OCI-LY3 (cell line): Measurements from ENCODE around the gene SIGLEC14.

Source experiments
- H2AFZ ChIP-seq: fragments of 200-600, 300-600 bp; shearing (Covaris generic); 2 replicates; pipeline ENCODE4 v1.6.0; 2014; ENCODE audit warnings: antibody characterized with exemption, low read depth, low read length
- H3K27ac ChIP-seq: fragments of 200-600, 300-600 bp; sonication (generic); 2 replicates; pipeline ENCODE4 v1.5.1; 2014; ENCODE audit warnings: mild to moderate bottlenecking, low read length, moderate library complexity, mixed read lengths
- H3K27me3 ChIP-seq: fragments of 200-600, 300-600 bp; sonication (generic); 2 replicates; pipeline ENCODE4 v1.6.1; 2014; ENCODE audit warnings: low read depth, low read length, mixed read lengths
- H3K36me3 ChIP-seq: fragments of 200-600, 300-600 bp; sonication (generic); replicated peaks from 2 replicates; pipeline ENCODE3; 2014; ENCODE audit warnings: low read depth, low read length, mixed read lengths
- H3K4me1 ChIP-seq: fragments of 300-600, 200-600 bp; sonication (generic); 2 replicates; pipeline ENCODE4 v1.6.1; 2014; ENCODE audit warnings: low read length, mixed read lengths
- H3K4me2 ChIP-seq: fragments of 200-600, 300-600 bp; sonication (generic); 2 replicates; pipeline ENCODE4 v1.6.1; 2014; ENCODE audit warnings: low read length, mixed read lengths
- H3K4me3 ChIP-seq: fragments of 300-600, 200-600 bp; sonication (generic); 2 replicates; pipeline ENCODE4 v1.5.1; 2014; ENCODE audit warnings: antibody characterized with exemption, mild to moderate bottlenecking, low read length, moderate library complexity
- H3K79me2 ChIP-seq: fragments of 300-600, 200-600 bp; shearing (Covaris generic); 2 replicates; pipeline ENCODE4 v1.6.1; 2014; ENCODE audit warnings: mild to moderate bottlenecking, low read length, mixed read lengths
- H3K9ac ChIP-seq: fragments of 300-600, 200-600 bp; shearing (Covaris generic); 2 replicates; pipeline ENCODE4 v1.6.0; 2014; ENCODE audit warnings: mild to moderate bottlenecking, low read length, moderate library complexity
- H3K9me3 ChIP-seq: fragments of 200-600, 300-600 bp; shearing (Covaris generic); 2 replicates; pipeline ENCODE4 v1.6.1; 2014; ENCODE audit warnings: low read length, mixed read lengths; ENCODE audit not compliant: insufficient read depth
- H4K20me1 ChIP-seq: fragments of 200-600, 300-600 bp; sonication (generic); 2 replicates; pipeline ENCODE4 v1.6.1; 2016; ENCODE audit warnings: low read length, mixed read lengths; ENCODE audit not compliant: insufficient read depth
- CTCF ChIP-seq: fragments of 200-600, 300-600 bp; sonication (generic); IDR thresholded peaks from 2 replicates; pipeline ENCODE4 v1.5.1; 2014; ENCODE audit warnings: antibody characterized with exemption, low read length, low read depth
- EZH2phosphoT487 ChIP-seq: fragments of 200-600 bp; shearing (Covaris generic); IDR thresholded peaks from 2 replicates; pipeline ENCODE4 v1.6.1; 2018; ENCODE audit warnings: antibody characterized with exemption, mixed run types, low read depth

The SIGLEC14 gene

GRCh38 chr19:51693819-51694218 lies 47.2 kb upstream of the SIGLEC14 start:
- Histone ChIP-seq H4K20me1 (no peaks in the 10 kb centered on the region), H3K4me1 (peaks cover 8% of the 10 kb centered on the region; the same call in 1 of the 2 replicates), H3K4me2 (no peak overlapping the region), H3K79me2 (no peaks in the 10 kb centered on the region), H2AFZ (no peak overlapping the region), H3K9ac (no peak overlapping the region), H3K4me3 (no peak overlapping the region), H3K36me3 (no peaks in the 10 kb centered on the region), H3K27ac (no peak overlapping the region), H3K9me3 (no peaks in the 10 kb centered on the region), H3K27me3 (peaks cover 8% of the 10 kb centered on the region; the same call in 1 of the 2 replicates)
- TF ChIP-seq EZH2phosphoT487, result no peak
- TF ChIP-seq CTCF, result no peak

GRCh38 chr19:51693260-51693659 lies 46.6 kb upstream of the SIGLEC14 start, which contains the start of gene SPACA6:
TSS of gene SPACA6 (plus strand) at chr19:51693330. CDS start at chr19:51693527, 197 bp downstream.
- H3K27ac ChIP-seq, result no peak within 1 kb of the TSS
- peaks cover 8% of the 10 kb centered on the region; the same call in 1 of the 2 replicates for H3K27me3 ChIP-seq
- H4K20me1 ChIP-seq, result no peaks in the 10 kb centered on the region
- H3K36me3 ChIP-seq, result no peaks in the 10 kb centered on the region
- H3K9me3 ChIP-seq, result no peaks in the 10 kb centered on the region
- no peaks in the 10 kb centered on the region for H3K79me2 ChIP-seq
- no peak within 1 kb of the TSS for H2AFZ ChIP-seq
- H3K9ac ChIP-seq, result no peak within 1 kb of the TSS
- no peak for TF ChIP-seq CTCF
- TF ChIP-seq EZH2phosphoT487, result no peak
- H3K4me3 ChIP-seq, result no peak within 1 kb of the TSS
- no peak within 1 kb of the TSS for H3K4me2 ChIP-seq
- H3K4me1 ChIP-seq, result peaks cover 8% of the 10 kb centered on the region; the same call in 1 of the 2 replicates

- Histone ChIP-seq H3K9me3 (no peaks in the 10 kb centered on the region), H3K4me3 (no peak overlapping the region), H3K4me1 (peaks cover 8% of the 10 kb centered on the region; the same call in 1 of the 2 replicates), H4K20me1 (no peaks in the 10 kb centered on the region), H3K9ac (no peak overlapping the region), H3K79me2 (no peaks in the 10 kb centered on the region), H2AFZ (no peak overlapping the region), H3K36me3 (no peaks in the 10 kb centered on the region), H3K4me2 (no peak overlapping the region), H3K27ac (no peak overlapping the region), H3K27me3 (peaks cover 8% of the 10 kb centered on the region; the same call in 1 of the 2 replicates)
- no peak for TF ChIP-seq CTCF
- no peak for TF ChIP-seq EZH2phosphoT487
These were observed 45.8 kb upstream of the SIGLEC14 start for GRCh38 chr19:51692468-51692867.

- H3K27me3 ChIP-seq, result peaks cover 8% of the 10 kb centered on the region; the same call in 1 of the 2 replicates
- H3K4me1 ChIP-seq, result peaks cover 8% of the 10 kb centered on the region; the same call in 1 of the 2 replicates
- no peaks in the 10 kb centered on the region for H3K36me3 ChIP-seq
- no peaks in the 10 kb centered on the region for H3K9me3 ChIP-seq
- no peak for TF ChIP-seq EZH2phosphoT487
- TF ChIP-seq CTCF, result no peak
- H3K9ac ChIP-seq, result no peak overlapping the region
- no peaks in the 10 kb centered on the region for H4K20me1 ChIP-seq
- H2AFZ ChIP-seq, result no peak overlapping the region
- no peak overlapping the region for H3K4me3 ChIP-seq
- no peaks in the 10 kb centered on the region for H3K79me2 ChIP-seq
- no peak overlapping the region for H3K27ac ChIP-seq
- no peak overlapping the region for H3K4me2 ChIP-seq
These were observed 45.2 kb upstream of the SIGLEC14 start for GRCh38 chr19:51691584-51692428.
